ENCODE measurements around the gene NTRK2.

NTRK2 gene

DNA sequence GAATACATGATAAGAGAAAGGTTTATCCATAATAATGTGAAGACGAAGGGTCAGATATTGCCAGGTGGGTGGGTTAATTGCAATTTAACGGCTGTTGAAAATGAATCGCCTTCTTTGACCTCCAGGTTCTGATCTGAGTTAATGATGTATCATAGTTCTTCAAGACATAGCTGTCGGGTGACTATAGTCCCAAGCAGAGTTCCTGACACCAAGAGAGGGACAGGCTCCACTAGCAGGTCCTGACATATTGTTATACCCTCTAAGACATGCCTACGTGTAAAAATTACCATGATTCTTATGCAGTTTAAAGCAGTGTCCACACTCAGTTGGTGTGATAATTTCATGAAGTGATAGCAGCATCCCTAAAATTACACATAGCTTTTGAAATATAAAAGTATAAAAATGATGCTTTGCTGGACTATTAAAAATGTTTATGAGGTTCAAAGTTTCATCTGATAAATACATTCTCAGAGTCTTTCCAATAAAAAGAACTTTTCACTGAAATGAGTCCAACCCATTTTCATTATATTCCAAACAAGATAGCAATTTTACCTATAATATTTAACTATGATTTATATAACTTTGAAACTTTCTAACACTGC, 53.0 kb downstream of the NTRK2 start:
- TF ChIP-seq CTCF (conservative IDR thresholded peaks at IDR 0.05; ENCODE audit: low read depth, low read length): no peak
- no peak for DNase-seq (ENCODE audit: low read depth)
- H3K4me3 ChIP-seq (ENCODE audit: low read length): no peak overlapping the region

DNA sequence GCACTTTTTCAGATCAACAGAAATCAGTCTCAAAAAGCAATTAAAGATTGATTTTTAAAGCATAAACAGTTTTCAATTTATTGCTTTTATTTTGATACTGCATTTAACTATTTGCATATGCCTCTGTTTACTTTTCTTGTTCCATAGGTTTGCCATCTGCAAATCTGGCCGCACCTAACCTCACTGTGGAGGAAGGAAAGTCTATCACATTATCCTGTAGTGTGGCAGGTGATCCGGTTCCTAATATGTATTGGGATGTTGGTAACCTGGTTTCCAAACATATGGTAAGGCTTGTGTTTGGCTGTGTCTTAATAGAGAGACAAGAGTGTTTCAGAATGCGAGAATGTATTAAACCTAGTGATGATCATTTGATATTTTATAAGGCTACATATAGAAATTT, 53.9 kb downstream of the NTRK2 start:
- H3K4me3 ChIP-seq (ENCODE audit: low read length): no peak overlapping the region
- no peak for DNase-seq (ENCODE audit: low read depth)
- no peak for TF ChIP-seq CTCF (conservative IDR thresholded peaks at IDR 0.05; ENCODE audit: low read depth, low read length)

GRCh38 chr9:84731696-84732095, 62.2 kb downstream of the NTRK2 start:
- H3K4me3 ChIP-seq (ENCODE audit: low read length): no peak overlapping the region
- DNase-seq (ENCODE audit: low read depth): no peak
- no peak for TF ChIP-seq CTCF (conservative IDR thresholded peaks at IDR 0.05; ENCODE audit: low read depth, low read length)

- DNase-seq (ENCODE audit: low read depth): no peak
Observed at GRCh38 chr9:84736081-84736480, 66.6 kb downstream of the NTRK2 start.

DNA sequence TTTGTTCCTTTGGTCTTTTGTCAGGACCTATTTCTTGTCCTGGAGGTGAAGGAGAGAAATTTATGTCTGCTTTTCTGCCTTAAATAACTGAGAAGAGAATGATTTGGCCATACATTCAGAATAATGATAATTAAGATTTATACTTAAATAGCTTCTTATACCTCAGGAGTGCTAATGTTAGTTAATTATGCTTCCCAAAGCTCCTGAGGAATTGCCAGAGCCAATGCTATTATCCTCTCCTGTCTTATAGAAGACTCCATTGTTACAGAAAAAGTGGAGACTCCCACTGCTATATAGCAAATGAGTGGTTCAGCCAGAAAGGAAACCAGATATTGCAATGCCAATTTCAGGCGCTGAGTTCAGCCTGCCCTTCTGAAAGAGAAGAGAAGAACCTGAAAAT, 67.0 kb downstream of the NTRK2 start:
- no peak overlapping the region for H3K4me3 ChIP-seq (ENCODE audit: low read length)
- DNase-seq (ENCODE audit: low read depth): no peak
- no peak for TF ChIP-seq CTCF (conservative IDR thresholded peaks at IDR 0.05; ENCODE audit: low read depth, low read length)

More at GRCh38 chr9:84736081-84736480, 66.6 kb downstream of the NTRK2 start:
- no peak overlapping the region for H3K4me3 ChIP-seq (ENCODE audit: low read length)
- TF ChIP-seq CTCF (conservative IDR thresholded peaks at IDR 0.05; ENCODE audit: low read depth, low read length): no peak

- DNase-seq (ENCODE audit: low read depth): no peak
- TF ChIP-seq CTCF (conservative IDR thresholded peaks at IDR 0.05; ENCODE audit: low read depth, low read length): no peak
- H3K4me3 ChIP-seq (ENCODE audit: low read length): no peak overlapping the region
Observed at GRCh38 chr9:84738353-84738752, 68.8 kb downstream of the NTRK2 start.

GRCh38 chr9:84742261-84742660, 72.7 kb downstream of the NTRK2 start:
- no peak for TF ChIP-seq CTCF (conservative IDR thresholded peaks at IDR 0.05; ENCODE audit: low read depth, low read length)

More at GRCh38 chr9:84742261-84742660, 72.7 kb downstream of the NTRK2 start:
- DNase-seq (ENCODE audit: low read depth): no peak
- H3K4me3 ChIP-seq (ENCODE audit: low read length): no peak overlapping the region
